H1 (cell line): ENCODE data around the gene CUEDC1.

Experiments
- CEBPB ChIP-seq: IDR thresholded peaks from 2 replicates; pipeline ENCODE4 v1.6.1; 2012; ENCODE audit warnings: low read depth, low read length
- SUZ12 ChIP-seq: fragments of 200-600 bp; sonication (generic); IDR thresholded peaks from 2 replicates; pipeline ENCODE4 v1.6.1; 2012; ENCODE audit warnings: mild to moderate bottlenecking, inconsistent platforms, low read length, moderate library complexity, mixed read lengths

DNA sequence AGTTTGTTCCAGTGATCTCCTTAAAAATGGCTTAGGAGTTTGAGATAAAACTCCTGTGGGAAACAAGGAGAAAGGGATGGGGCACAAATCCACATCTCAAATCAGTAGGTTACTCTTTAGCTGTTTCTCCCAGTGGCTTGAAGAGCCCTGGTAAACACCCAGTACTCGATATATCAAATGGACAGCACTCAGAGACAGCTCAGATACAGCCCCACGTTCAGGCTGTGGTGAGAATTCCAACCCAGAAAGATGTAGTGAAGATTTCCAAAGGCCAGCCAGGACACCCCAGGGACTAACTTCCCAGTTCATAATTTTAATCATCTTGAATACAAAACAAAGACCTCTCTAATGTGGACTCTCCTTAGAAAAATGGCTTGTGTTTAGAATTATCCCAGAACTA lies 39.2 kb upstream of the CUEDC1 start:
- TF ChIP-seq SUZ12 (no peak), CEBPB (no peak)
